Peyer's patch (tissue), 4 donors: Measurements from ENCODE around the gene LRP10. TPM values are rescaled to one million over a fixed set of nuclear protein-coding genes. Genes with fewer than 3 reads are reported as not detected.

Experiments used
- DNase-seq, 3 donors: peaks; one replicate each; pipeline ENCODE4 v3.0.0-alpha.2; 2017 to 2019
- H3K27ac ChIP-seq, 4 donors: fragments of 200-600 bp; sonication (generic); one replicate each; pipeline ENCODE4 v1.5.1; 2016 to 2019
- H3K27me3 ChIP-seq, 2 donors: fragments of 200-600 bp; sonication (generic); one replicate each; pipeline ENCODE4 v1.5.1; 2019
- H3K36me3 ChIP-seq, 3 donors: fragments of 200-600 bp; sonication (generic); one replicate each; pipeline ENCODE4 v1.5.1; 2016 to 2019
- H3K4me1 ChIP-seq, 4 donors: fragments of 200-600 bp; sonication (generic); one replicate each; pipeline ENCODE4 v1.5.1; 2016 to 2019
- H3K4me3 ChIP-seq, 4 donors: fragments of 200-600 bp; sonication (generic); 1 replicate in 3 of 4; 2 replicates in 1 of 4; pipeline ENCODE4 v1.5.1; 2016 to 2019; ENCODE audit warnings: mild to moderate bottlenecking in 1 of 4
- H3K9me3 ChIP-seq, 4 donors: fragments of 200-600 bp; sonication (generic); one replicate each; pipeline ENCODE4 v1.5.1; 2016 to 2019; ENCODE audit warnings: mild to moderate bottlenecking in 1 of 4
- POLR2A ChIP-seq, 2 donors: fragments of 450-650 bp; IDR thresholded peaks; one replicate each; pipeline ENCODE4 v1.5.1; 2017; ENCODE audit warnings: antibody characterized with exemption in 2 of 2, mild to moderate bottlenecking in 2 of 2, moderate library complexity in 2 of 2
- total RNA-seq, 4 donors: library from RNA; depleted of rRNA; stranded (reverse); fragments of >200 nt; gene quantifications; one replicate each; pipeline ENCODE4 v1.1.0, GENCODE V29; 2016
- TF ChIP-seq, protein P1 (sequence below), 6 experiments: fragments of 450-650 bp in 4 of 6; fragments of 200-600 bp in 2 of 6; sonication (generic) in 1 of 6; IDR thresholded peaks; one replicate each; pipeline ENCODE4 v1.5.1; 2017 to 2019; ENCODE audit warnings: antibody characterized with exemption in 6 of 6, mild to moderate bottlenecking in 3 of 6, moderate library complexity in 1 of 6

LRP10 gene
- total RNA-seq, 4 donors from 2014 or later = 69.3 to 250 (median 221) TPM

DNA sequence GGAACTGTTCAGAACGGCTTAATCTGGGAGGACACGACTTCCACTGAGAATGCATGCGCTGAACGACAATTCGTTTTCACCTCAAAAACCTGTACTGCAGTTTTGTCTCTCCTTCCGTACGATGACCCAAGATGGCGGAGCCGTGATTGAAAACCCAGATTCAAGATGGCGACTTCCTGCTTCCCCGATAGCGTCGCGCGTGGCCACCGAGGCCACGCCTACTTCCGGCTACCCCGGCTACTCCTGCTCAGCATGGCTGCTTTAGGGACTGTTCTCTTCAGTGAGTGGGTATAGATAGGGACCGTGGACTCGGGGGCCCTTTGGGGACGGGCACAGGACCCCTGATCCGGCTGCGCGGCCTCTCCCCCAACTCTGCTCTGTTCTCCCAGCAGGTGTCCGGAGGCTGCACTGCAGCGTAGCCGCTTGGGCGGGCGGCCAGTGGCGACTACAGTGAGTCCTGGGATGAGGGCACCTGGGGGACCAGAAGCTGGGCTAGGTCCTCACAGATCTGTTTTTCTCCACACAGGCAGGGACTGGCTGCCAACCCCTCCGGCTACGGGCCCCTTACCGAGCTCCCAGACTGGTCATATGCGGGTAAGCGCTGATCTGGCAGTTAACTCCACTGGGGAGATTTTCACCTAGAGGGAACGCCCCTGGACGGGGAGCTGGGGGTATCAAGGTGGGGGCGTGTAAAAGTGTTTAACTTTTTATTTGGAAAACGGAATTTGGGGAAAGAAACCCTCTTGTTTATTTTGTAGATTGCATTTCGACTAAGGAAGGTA is 41.7 kb upstream of the LRP10 start, which contains the start of gene MRPL52:
TSS of gene MRPL52 (plus strand) at position 227 of the 782 bp plus-strand sequence. CDS start at position 253, 26 bp downstream.
- peak in 1 of 2 donors; percentile 22 for TF ChIP-seq POLR2A (IDR thresholded peaks at IDR 0.05)
- TF ChIP-seq, protein P1, sequence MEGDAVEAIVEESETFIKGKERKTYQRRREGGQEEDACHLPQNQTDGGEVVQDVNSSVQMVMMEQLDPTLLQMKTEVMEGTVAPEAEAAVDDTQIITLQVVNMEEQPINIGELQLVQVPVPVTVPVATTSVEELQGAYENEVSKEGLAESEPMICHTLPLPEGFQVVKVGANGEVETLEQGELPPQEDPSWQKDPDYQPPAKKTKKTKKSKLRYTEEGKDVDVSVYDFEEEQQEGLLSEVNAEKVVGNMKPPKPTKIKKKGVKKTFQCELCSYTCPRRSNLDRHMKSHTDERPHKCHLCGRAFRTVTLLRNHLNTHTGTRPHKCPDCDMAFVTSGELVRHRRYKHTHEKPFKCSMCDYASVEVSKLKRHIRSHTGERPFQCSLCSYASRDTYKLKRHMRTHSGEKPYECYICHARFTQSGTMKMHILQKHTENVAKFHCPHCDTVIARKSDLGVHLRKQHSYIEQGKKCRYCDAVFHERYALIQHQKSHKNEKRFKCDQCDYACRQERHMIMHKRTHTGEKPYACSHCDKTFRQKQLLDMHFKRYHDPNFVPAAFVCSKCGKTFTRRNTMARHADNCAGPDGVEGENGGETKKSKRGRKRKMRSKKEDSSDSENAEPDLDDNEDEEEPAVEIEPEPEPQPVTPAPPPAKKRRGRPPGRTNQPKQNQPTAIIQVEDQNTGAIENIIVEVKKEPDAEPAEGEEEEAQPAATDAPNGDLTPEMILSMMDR (IDR thresholded peaks at IDR 0.05) = no peak
- peak; percentile 89 to 96 (median 91) for DNase-seq

GRCh38 chr14:22830443-22831010 is 41.0 kb upstream of the LRP10 start:
- peak overlapping the region in 3 of 4 donors; percentile 68 to 92 (median 86) for H3K27ac ChIP-seq
- peaks cover 0 to 12% (median 4%) of the 10 kb centered on the region in 4 donors for H3K4me1 ChIP-seq
- peaks cover 0 to 12% (median 0%) of the 10 kb centered on the region in 3 donors for H3K36me3 ChIP-seq
- H3K27me3 ChIP-seq = no peaks in the 10 kb centered on the region
- no peaks in the 10 kb centered on the region for H3K9me3 ChIP-seq
- no peak for DNase-seq
- H3K4me3 ChIP-seq = peak overlapping the region; percentile 73 to 92 (median 88)
- no peak for TF ChIP-seq POLR2A (IDR thresholded peaks at IDR 0.05)
- TF ChIP-seq, protein P1 (IDR thresholded peaks at IDR 0.05) = no peak

More for the DNA sequence above, 41.7 kb upstream of the LRP10 start, which contains the start of gene MRPL52:
- Histone ChIP-seq H3K4me1 (peaks cover 0 to 12% (median 4%) of the 10 kb centered on the region in 4 donors), H3K27me3 (no peaks in the 10 kb centered on the region), H3K4me3 (peak within 1 kb of the TSS; percentile 73 to 92 (median 88)), H3K36me3 (peaks cover 0 to 12% (median 0%) of the 10 kb centered on the region in 3 donors), H3K9me3 (no peaks in the 10 kb centered on the region), H3K27ac (peak within 1 kb of the TSS; percentile 68 to 92 (median 82))

- H3K27ac ChIP-seq = peak overlapping the region in 2 of 4 donors; percentile 54 to 94
- H3K27me3 ChIP-seq = no peaks in the 10 kb centered on the region
- DNase-seq = no peak
- no peaks in the 10 kb centered on the region for H3K9me3 ChIP-seq
- H3K4me3 ChIP-seq = no peak overlapping the region
- no peak for TF ChIP-seq POLR2A (IDR thresholded peaks at IDR 0.05)
- TF ChIP-seq, protein P1 (IDR thresholded peaks at IDR 0.05) = no peak
- peaks cover 0 to 12% (median 0%) of the 10 kb centered on the region in 3 donors for H3K36me3 ChIP-seq
- H3K4me1 ChIP-seq = peaks cover 0 to 30% (median 5%) of the 10 kb centered on the region in 4 donors
These were observed 36.0 kb upstream of the LRP10 start for GRCh38 chr14:22835505-22835904.

- DNase-seq = peak; percentile 26 to 81 (median 70)
- peaks cover 0 to 29% (median 4%) of the 10 kb centered on the region in 4 donors for H3K4me1 ChIP-seq
- peaks cover 0 to 17% (median 0%) of the 10 kb centered on the region in 3 donors for H3K36me3 ChIP-seq
These were observed 35.0 kb upstream of the LRP10 start, which contains the start of gene MMP14 for GRCh38 chr14:22836301-22837113. MMP14 (plus strand) TSS chr14:22836585; CDS start chr14:22836818, 233 bp downstream.

More at GRCh38 chr14:22836301-22837113, 35.0 kb upstream of the LRP10 start, which contains the start of gene MMP14:
- H3K27ac ChIP-seq = peak within 1 kb of the TSS; percentile 74 to 94 (median 88)
- no peaks in the 10 kb centered on the region for H3K9me3 ChIP-seq
- H3K4me3 ChIP-seq = peak within 1 kb of the TSS; percentile 46 to 86 (median 72)
- no peaks in the 10 kb centered on the region for H3K27me3 ChIP-seq
- TF ChIP-seq, protein P1 (IDR thresholded peaks at IDR 0.05) = peak in 1 of 6 experiments; percentile 20
- peak in 1 of 2 donors; percentile 58 for TF ChIP-seq POLR2A (IDR thresholded peaks at IDR 0.05)
